ENCODE data around the gene C7orf33. TPM values are rescaled to one million over a fixed set of nuclear protein-coding genes. Genes with fewer than 3 reads are reported as not detected.

The C7orf33 gene
- total RNA-seq, 1 donor from 2014 or later, result not detected

- H3K27ac Mint-ChIP-seq (ENCODE audit: unreplicated experiment), result no peak overlapping the region
- H3K4me3 Mint-ChIP-seq (ENCODE audit: unreplicated experiment), result no peak overlapping the region
- H3K27me3 Mint-ChIP-seq (ENCODE audit: unreplicated experiment), result peaks cover 3% of the 10 kb centered on the region
- TF ChIP-seq CTCF (IDR thresholded peaks at IDR 0.05; ENCODE audit: unreplicated experiment), result no peak
- H3K4me1 Mint-ChIP-seq (ENCODE audit: unreplicated experiment), result peaks cover 6% of the 10 kb centered on the region
- no peak for DNase-seq (ENCODE audit: low spot score)
- no peaks in the 10 kb centered on the region for H3K36me3 Mint-ChIP-seq (ENCODE audit: low read depth, unreplicated experiment)
- no peaks in the 10 kb centered on the region for H3K9me3 Mint-ChIP-seq (ENCODE audit: unreplicated experiment)
Observed at GRCh38 chr7:148665221-148665620, 74.7 kb downstream of the C7orf33 start.

Other genes with a start within 250 kb of the C7orf33 start
- 54.5 TPM for gene CUL1, start 108.1 kb downstream of the C7orf33 start, total RNA-seq (ENCODE audit: unreplicated experiment)